Measurements from ENCODE around the gene WASF2. TPM values are rescaled to one million over a fixed set of nuclear protein-coding genes. Genes with fewer than 3 reads are reported as not detected.
"Not testable (repeated sequence)": the region's sequence is repeated elsewhere in the genome, so short reads cannot be mapped to it uniquely, and the experiment has no call there.

The WASF2 gene
- total RNA-seq, 1 donor from 2014 or later: 58.9 TPM

GRCh38 chr1:27469334-27469733 is 20.6 kb downstream of the WASF2 start:
- H3K36me3 ChIP-seq: peaks cover 0 to 5% of the 10 kb centered on the region in 2 donors
- H3K4me1 ChIP-seq: peaks cover 94% of the 10 kb centered on the region
- no peaks in the 10 kb centered on the region for H3K9me3 ChIP-seq
- TF ChIP-seq POLR2AphosphoS5 (IDR thresholded peaks at IDR 0.05; ENCODE audit: insufficient read depth in 1 of 2, low read depth in 1 of 2): no peak
- TF ChIP-seq CTCF (IDR thresholded peaks at IDR 0.05): no peak
- TF ChIP-seq POLR2A (IDR thresholded peaks at IDR 0.05): no peak
- no peaks in the 10 kb centered on the region for H3K27me3 ChIP-seq
- no peak overlapping the region for H3K4me3 ChIP-seq
- DNase-seq (ENCODE audit: extremely low spot score in 2 of 2): no peak
- intact Hi-C loops (cut with DNase I): no loop called here
- no peak overlapping the region for H3K27ac ChIP-seq

- H3K27me3 ChIP-seq; DNase-seq (ENCODE audit: extremely low spot score in 2 of 2); H3K36me3 ChIP-seq; H3K4me3 ChIP-seq; H3K27ac ChIP-seq; H3K9me3 ChIP-seq; intact Hi-C loops (cut with DNase I): not testable (repeated sequence)
- H3K4me1 ChIP-seq: peaks cover 93% of the 10 kb centered on the region
Measured at GRCh38 chr1:27468378-27468777, 21.6 kb downstream of the WASF2 start.

GRCh38 chr1:27464926-27465647 is 24.9 kb downstream of the WASF2 start:
- Histone ChIP-seq H3K27ac (no peak overlapping the region), H3K4me3 (no peak overlapping the region), H3K36me3 (peaks cover 0 to 5% of the 10 kb centered on the region in 2 donors), H3K27me3 (no peaks in the 10 kb centered on the region), H3K4me1 (peaks cover 76% of the 10 kb centered on the region), H3K9me3 (no peaks in the 10 kb centered on the region)
- DNase-seq (ENCODE audit: extremely low spot score in 2 of 2): no peak
- intact Hi-C loops (cut with DNase I): no loop called here
- TF ChIP-seq CTCF (IDR thresholded peaks at IDR 0.05): no peak
- no peak for TF ChIP-seq POLR2A (IDR thresholded peaks at IDR 0.05)
- no peak for TF ChIP-seq POLR2AphosphoS5 (IDR thresholded peaks at IDR 0.05; ENCODE audit: insufficient read depth in 1 of 2, low read depth in 1 of 2)

GRCh38 chr1:27463916-27464315 is 26.1 kb downstream of the WASF2 start:
- H3K36me3 ChIP-seq; H3K4me3 ChIP-seq; H3K27ac ChIP-seq; intact Hi-C loops (cut with DNase I); H3K27me3 ChIP-seq; H3K9me3 ChIP-seq; DNase-seq (ENCODE audit: extremely low spot score in 2 of 2): not testable (repeated sequence)
- H3K4me1 ChIP-seq: peaks cover 75% of the 10 kb centered on the region

GRCh38 chr1:27458521-27458920 is 31.4 kb downstream of the WASF2 start:
- H3K27ac ChIP-seq; H3K36me3 ChIP-seq; H3K4me3 ChIP-seq; H3K27me3 ChIP-seq; intact Hi-C loops (cut with DNase I); H3K9me3 ChIP-seq; DNase-seq (ENCODE audit: extremely low spot score in 2 of 2): not testable (repeated sequence)
- H3K4me1 ChIP-seq: peaks cover 61% of the 10 kb centered on the region

GRCh38 chr1:27455139-27455811 is 34.7 kb downstream of the WASF2 start:
- Histone ChIP-seq H3K9me3 (no peaks in the 10 kb centered on the region), H3K4me3 (no peak overlapping the region), H3K27me3 (no peaks in the 10 kb centered on the region), H3K27ac (peak overlapping the region; percentile 28), H3K4me1 (peaks cover 68% of the 10 kb centered on the region), H3K36me3 (no peaks in the 10 kb centered on the region)
- no peak for DNase-seq (ENCODE audit: extremely low spot score in 2 of 2)
- TF ChIP-seq POLR2AphosphoS5 (IDR thresholded peaks at IDR 0.05; ENCODE audit: insufficient read depth in 1 of 2, low read depth in 1 of 2): no peak
- no peak for TF ChIP-seq POLR2A (IDR thresholded peaks at IDR 0.05)
- TF ChIP-seq CTCF (IDR thresholded peaks at IDR 0.05): no peak
- intact Hi-C loops (cut with DNase I): no loop called here

Data from vagina (tissue), 2 donors.